Adipose tissue (tissue), 3 donors: ENCODE results near the gene PHEX. TPM values are rescaled to one million over a fixed set of nuclear protein-coding genes. Genes with fewer than 3 reads are reported as not detected.

ENCODE experiments used
- H3K27ac ChIP-seq: one replicate; pipeline ENCODE4 v1.5.1; 2013; ENCODE audit warnings: low read depth, low read length
- WGBS, 3 donors: extraction: QIAGEN DNeasy Blood & Tissue Kit; methylation state at CpG; one replicate each; pipeline ENCODE4 v1.1.7; 2013; 5-methylcytosine and 5-hydroxymethylcytosine counted together
- polyA plus RNA-seq, 3 donors: library from polyadenylated mRNA; stranded (reverse); fragments of 200-250 nt; gene quantifications; one replicate each; pipeline ENCODE4 v1.2.3, GENCODE V29; 2013
- donor health status: healthy with polysubstance abuse.
- donor health status: Bipolar disorder and iron deficiency.
- donor health status: healthy.

The PHEX gene
- polyA plus RNA-seq: under 1 TPM in 2 of 3 donors, not detected in 1; 0.01 to 0.03 TPM

- no peak within 1 kb of the TSS for H3K27ac ChIP-seq
- WGBS, 3 donors: 57 to 73% (median 68%) methylated on average over 1 of the region's 1 CpG
Observed at GRCh38 chrX:22032084-22032483, at the start of gene PHEX. PHEX (plus strand) TSS chrX:22032325; CDS start chrX:22033006, 681 bp downstream.

- 2 to 9% (median 7%) methylated on average over 3 of the region's 3 CpGs for WGBS, 3 donors
- no peak overlapping the region for H3K27ac ChIP-seq
Observed at GRCh38 chrX:21985332-21985777, 46.8 kb upstream of the PHEX start.

- H3K27ac ChIP-seq: no peak overlapping the region
- WGBS, 3 donors: 50 to 83% (median 77%) methylated on average over 1 of the region's 1 CpG
Observed at GRCh38 chrX:21986596-21986995, 45.5 kb upstream of the PHEX start.

GRCh38 chrX:21989384-21989783, 42.7 kb upstream of the PHEX start:
- WGBS, 3 donors: 69 to 95% (median 85%) methylated on average over 4 of the region's 4 CpGs
- H3K27ac ChIP-seq: no peak overlapping the region

- no peak overlapping the region for H3K27ac ChIP-seq
- 76 to 98% (median 84%) methylated on average over 8 of the region's 8 CpGs for WGBS, 3 donors
Observed at GRCh38 chrX:21990832-21991231, 41.3 kb upstream of the PHEX start.

- H3K27ac ChIP-seq: no peak overlapping the region
- 89 to 98% (median 96%) methylated on average over 3 of the region's 3 CpGs for WGBS, 3 donors
Observed at GRCh38 chrX:21991504-21991903, 40.6 kb upstream of the PHEX start.

GRCh38 chrX:21993265-21993664, 38.9 kb upstream of the PHEX start:
- no peak overlapping the region for H3K27ac ChIP-seq
- WGBS, 3 donors: 53 to 75% (median 66%) methylated on average over 8 of the region's 8 CpGs

- no peak overlapping the region for H3K27ac ChIP-seq
- 71 to 82% (median 72%) methylated on average over 10 of the region's 10 CpGs for WGBS, 3 donors
Observed at GRCh38 chrX:21996872-21997455, 35.2 kb upstream of the PHEX start.

GRCh38 chrX:21998037-21998436, 34.1 kb upstream of the PHEX start:
- 52 to 80% (median 65%) methylated on average over 4 of the region's 4 CpGs for WGBS, 3 donors
- H3K27ac ChIP-seq: no peak overlapping the region

- no peak overlapping the region for H3K27ac ChIP-seq
- WGBS, 3 donors: 87 to 93% (median 90%) methylated on average over 9 to 10 of the region's 10 CpGs
Observed at GRCh38 chrX:22004866-22005265, 27.3 kb upstream of the PHEX start.

- no peak overlapping the region for H3K27ac ChIP-seq
- 32 to 60% (median 40%) methylated on average over 5 of the region's 5 CpGs for WGBS, 3 donors
Observed at GRCh38 chrX:22012051-22012450, 20.1 kb upstream of the PHEX start.

- no peak overlapping the region for H3K27ac ChIP-seq
- WGBS, 3 donors: 81 to 98% (median 83%) methylated on average over 7 of the region's 7 CpGs
Observed at GRCh38 chrX:22012931-22013330, 19.2 kb upstream of the PHEX start.

GRCh38 chrX:22015139-22015750, 16.9 kb upstream of the PHEX start:
- 78 to 91% (median 84%) methylated on average over 9 of the region's 9 CpGs for WGBS, 3 donors
- H3K27ac ChIP-seq: no peak overlapping the region

- H3K27ac ChIP-seq: no peak overlapping the region
- WGBS, 3 donors: 66 to 77% (median 75%) methylated on average over 10 of the region's 10 CpGs
Observed at GRCh38 chrX:22021751-22022324, 10.3 kb upstream of the PHEX start.

GRCh38 chrX:22024577-22024976, 7.5 kb upstream of the PHEX start:
- 43 to 84% (median 50%) methylated on average over 2 of the region's 2 CpGs for WGBS, 3 donors
- H3K27ac ChIP-seq: no peak overlapping the region

- 74 to 90% (median 87%) methylated on average over 6 to 7 of the region's 7 CpGs for WGBS, 3 donors
- no peak overlapping the region for H3K27ac ChIP-seq
Observed at GRCh38 chrX:22025751-22026150, 6.4 kb upstream of the PHEX start.

GRCh38 chrX:22026731-22027130, 5.4 kb upstream of the PHEX start:
- no peak overlapping the region for H3K27ac ChIP-seq
- 75 to 78% (median 77%) methylated on average over 4 of the region's 4 CpGs for WGBS, 3 donors

- no peak overlapping the region for H3K27ac ChIP-seq
Observed at GRCh38 chrX:22032506-22032905, 381 bp downstream of the PHEX start.

GRCh38 chrX:22033818-22034217, 1.7 kb downstream of the PHEX start:
- 54 to 74% (median 58%) methylated on average over 5 of the region's 5 CpGs for WGBS, 3 donors
- H3K27ac ChIP-seq: no peak overlapping the region

More at GRCh38 chrX:22032506-22032905, 381 bp downstream of the PHEX start:
- WGBS, 3 donors: 56 to 70% (median 67%) methylated on average over 6 of the region's 6 CpGs

GRCh38 chrX:22035236-22035635, 3.1 kb downstream of the PHEX start:
- 60 to 62% (median 61%) methylated on average over 1 of the region's 1 CpG for WGBS, 3 donors
- H3K27ac ChIP-seq: no peak overlapping the region
